Astrocyte (in vitro differentiated cells and primary cell): ENCODE results near the gene KRT9.

Experiments
- EZH2 ChIP-seq: IDR thresholded peaks from 2 replicates; pipeline ENCODE4 v1.6.1; 2012; ENCODE audit warnings: mild to moderate bottlenecking, low read length, inconsistent platforms; ENCODE audit not compliant: insufficient read depth
- TF ChIP-seq, protein P1 (sequence below): IDR thresholded peaks from 2 replicates; pipeline ENCODE4 v1.5.1; 2011; ENCODE audit warnings: low read depth, mild to moderate bottlenecking, inconsistent platforms, low read length, moderate library complexity; ENCODE audit not compliant: insufficient read depth

DNA sequence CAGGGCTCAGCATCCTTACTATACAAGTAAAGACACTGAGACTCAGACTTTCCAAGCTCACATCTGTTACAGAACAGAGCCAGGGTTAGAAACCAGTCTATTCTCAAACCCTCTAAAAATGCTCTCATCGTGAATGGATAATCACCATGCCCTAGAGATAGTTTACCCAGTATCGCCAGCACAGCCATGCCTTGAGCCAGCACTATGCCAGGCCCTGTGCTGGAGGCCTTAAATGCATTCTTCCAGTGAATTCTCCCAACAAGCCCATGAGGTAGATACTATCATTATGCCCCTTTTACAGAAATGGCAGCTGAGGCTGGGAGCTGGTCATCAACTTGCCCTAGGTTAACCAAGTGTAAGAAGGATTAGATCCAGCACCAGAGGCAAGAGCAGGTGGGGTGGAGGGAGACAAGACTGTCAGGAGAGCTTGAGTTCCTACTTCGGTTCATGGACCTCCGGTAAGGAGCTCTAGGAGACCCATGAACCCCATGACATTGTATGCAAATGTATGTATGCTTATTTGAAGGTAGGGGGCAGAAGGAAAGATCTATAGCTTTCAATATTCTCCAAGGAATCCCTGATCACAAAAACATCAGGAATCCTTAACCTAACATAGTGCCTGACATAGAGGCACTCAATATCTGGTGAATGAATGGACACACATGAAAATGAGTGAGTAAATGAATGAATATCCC lies 9.7 kb upstream of the KRT9 start:
- TF ChIP-seq, protein P1, sequence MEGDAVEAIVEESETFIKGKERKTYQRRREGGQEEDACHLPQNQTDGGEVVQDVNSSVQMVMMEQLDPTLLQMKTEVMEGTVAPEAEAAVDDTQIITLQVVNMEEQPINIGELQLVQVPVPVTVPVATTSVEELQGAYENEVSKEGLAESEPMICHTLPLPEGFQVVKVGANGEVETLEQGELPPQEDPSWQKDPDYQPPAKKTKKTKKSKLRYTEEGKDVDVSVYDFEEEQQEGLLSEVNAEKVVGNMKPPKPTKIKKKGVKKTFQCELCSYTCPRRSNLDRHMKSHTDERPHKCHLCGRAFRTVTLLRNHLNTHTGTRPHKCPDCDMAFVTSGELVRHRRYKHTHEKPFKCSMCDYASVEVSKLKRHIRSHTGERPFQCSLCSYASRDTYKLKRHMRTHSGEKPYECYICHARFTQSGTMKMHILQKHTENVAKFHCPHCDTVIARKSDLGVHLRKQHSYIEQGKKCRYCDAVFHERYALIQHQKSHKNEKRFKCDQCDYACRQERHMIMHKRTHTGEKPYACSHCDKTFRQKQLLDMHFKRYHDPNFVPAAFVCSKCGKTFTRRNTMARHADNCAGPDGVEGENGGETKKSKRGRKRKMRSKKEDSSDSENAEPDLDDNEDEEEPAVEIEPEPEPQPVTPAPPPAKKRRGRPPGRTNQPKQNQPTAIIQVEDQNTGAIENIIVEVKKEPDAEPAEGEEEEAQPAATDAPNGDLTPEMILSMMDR: no peak
- TF ChIP-seq EZH2: no peak
